Neural cell (in vitro differentiated cells): Measurements from ENCODE around the gene JAZF1. TPM values are rescaled to one million over a fixed set of nuclear protein-coding genes. Genes with fewer than 3 reads are reported as not detected.

Experiments used
- H2AFZ ChIP-seq: fragments of 200-600, 300-800 bp; sonication (generic), shearing (Covaris generic); 2 replicates; pipeline ENCODE4 v1.6.0; 2014; ENCODE audit warnings: low read depth, mild to moderate bottlenecking, antibody characterized with exemption, low read length, moderate library complexity
- H3F3A ChIP-seq: fragments of 200-600 bp; shearing (Covaris generic); 2 replicates; pipeline ENCODE4 v1.6.1; 2016; ENCODE audit warnings: mild to moderate bottlenecking, moderate library complexity, mixed read lengths, antibody characterized with exemption, low read length; ENCODE audit not compliant: insufficient read depth, poor library complexity, severe bottlenecking
- H3K27ac ChIP-seq: fragments of 200-600, 300-800 bp; sonication (generic), shearing (Covaris generic); 2 replicates; pipeline ENCODE4 v1.5.1; 2014; ENCODE audit warnings: mild to moderate bottlenecking, low read length, moderate library complexity
- H3K27me3 ChIP-seq: fragments of 300-800, 200-600 bp; sonication (generic), shearing (Covaris generic); 2 replicates; pipeline ENCODE4 v1.6.0; 2014; ENCODE audit warnings: mild to moderate bottlenecking, low read depth, low read length, moderate library complexity; ENCODE audit not compliant: insufficient read depth
- H3K36me3 ChIP-seq: fragments of 300-800, 200-600 bp; sonication (generic), shearing (Covaris generic); 2 replicates; pipeline ENCODE4 v1.5.1; 2014; ENCODE audit warnings: mild to moderate bottlenecking, antibody characterized with exemption, low read length, moderate library complexity; ENCODE audit not compliant: insufficient read depth
- H3K4me2 ChIP-seq: fragments of 300-800, 200-600 bp; sonication (generic), shearing (Covaris generic); 2 replicates; pipeline ENCODE4 v1.6.0; 2014; ENCODE audit warnings: mild to moderate bottlenecking, low read length
- H3K4me3 ChIP-seq: fragments of 300-800, 200-600 bp; sonication (generic), shearing (Covaris generic); 2 replicates; pipeline ENCODE4 v1.5.1; 2014; ENCODE audit warnings: mild to moderate bottlenecking, low read length, moderate library complexity
- H3K79me2 ChIP-seq: fragments of 200-600 bp; shearing (Covaris generic); replicated peaks from 2 replicates; pipeline ENCODE4 v1.6.0; 2014; ENCODE audit warnings: mild to moderate bottlenecking, low read length, moderate library complexity; ENCODE audit not compliant: insufficient read depth
- H3K9ac ChIP-seq: fragments of 300-800, 200-600 bp; sonication (generic), shearing (Covaris generic); 2 replicates; pipeline ENCODE4 v1.6.1; 2016; ENCODE audit warnings: mild to moderate bottlenecking, low read length, mixed read lengths
- H3K9me2 ChIP-seq: fragments of 200-600 bp; shearing (Covaris generic); 2 replicates; pipeline ENCODE4 v1.6.1; 2016; ENCODE audit warnings: mild to moderate bottlenecking, low read length, mixed read lengths; ENCODE audit not compliant: insufficient read depth
- H3K9me3 ChIP-seq: fragments of 200-600, 300-800 bp; sonication (generic), shearing (Covaris generic); 2 replicates; pipeline ENCODE4 v1.6.1; 2016; ENCODE audit warnings: mild to moderate bottlenecking, mixed run types, low read length, moderate library complexity, mixed read lengths
- H4K20me1 ChIP-seq: fragments of 200-600 bp; shearing (Covaris generic); 2 replicates; pipeline ENCODE4 v1.6.1; 2016; ENCODE audit warnings: mild to moderate bottlenecking, mixed run types; ENCODE audit not compliant: insufficient read depth
- EP300 ChIP-seq: fragments of 450-650 bp; conservative IDR thresholded peaks from 2 replicates; pipeline ENCODE4 v1.6.1; 2014; ENCODE audit warnings: antibody characterized with exemption, mild to moderate bottlenecking, moderate library complexity; ENCODE audit not compliant: poor library complexity, severe bottlenecking
- EZH2 ChIP-seq: fragments of 200-600, 300-800 bp; shearing (Covaris generic), sonication (generic); IDR thresholded peaks from 2 replicates; pipeline ENCODE4 v1.6.1; 2014; ENCODE audit warnings: antibody characterized with exemption, low read length, borderline replicate concordance, mild to moderate bottlenecking; ENCODE audit not compliant: insufficient read depth, poor library complexity, severe bottlenecking
- MXI1 ChIP-seq: fragments of 450-650 bp; conservative IDR thresholded peaks from 2 replicates; pipeline ENCODE4 v1.6.1; 2014; ENCODE audit warnings: antibody characterized with exemption, mild to moderate bottlenecking; ENCODE audit not compliant: poor library complexity, severe bottlenecking
- POLR2AphosphoS5 ChIP-seq: IDR thresholded peaks from 2 replicates; pipeline ENCODE4 v1.6.1; 2012
- RAD21 ChIP-seq: fragments of 450-650 bp; conservative IDR thresholded peaks from 2 replicates; pipeline ENCODE4 v1.6.1; 2014; ENCODE audit warnings: antibody characterized with exemption, mild to moderate bottlenecking, moderate library complexity
- SMC3 ChIP-seq: fragments of 450-650 bp; conservative IDR thresholded peaks from 2 replicates; pipeline ENCODE4 v1.6.1; 2014; ENCODE audit warnings: antibody characterized with exemption, mild to moderate bottlenecking, moderate library complexity; ENCODE audit not compliant: poor library complexity
- TAF1 ChIP-seq: IDR thresholded peaks from 2 replicates; pipeline ENCODE4 v1.6.1; 2012; ENCODE audit warnings: low read depth
- polyA plus RNA-seq: library from polyadenylated mRNA; depleted of rRNA; stranded (reverse); fragments of >200 nt; gene quantifications from 2 replicates; pipeline ENCODE4 v1.2.3, GENCODE V29; 2014
- TF ChIP-seq, protein P1 (sequence below): fragments of 450-650 bp; IDR thresholded peaks from 2 replicates; pipeline ENCODE4 v1.5.1; 2014; ENCODE audit warnings: antibody characterized with exemption, mild to moderate bottlenecking, moderate library complexity; ENCODE audit not compliant: poor library complexity, severe bottlenecking
- TF ChIP-seq, protein P2 (sequence below): IDR thresholded peaks from 2 replicates; pipeline ENCODE4 v1.6.1; 2012; ENCODE audit warnings: borderline replicate concordance

Gene JAZF1
- polyA plus RNA-seq, 1 donor from 2014 or later: 29.5 TPM

DNA sequence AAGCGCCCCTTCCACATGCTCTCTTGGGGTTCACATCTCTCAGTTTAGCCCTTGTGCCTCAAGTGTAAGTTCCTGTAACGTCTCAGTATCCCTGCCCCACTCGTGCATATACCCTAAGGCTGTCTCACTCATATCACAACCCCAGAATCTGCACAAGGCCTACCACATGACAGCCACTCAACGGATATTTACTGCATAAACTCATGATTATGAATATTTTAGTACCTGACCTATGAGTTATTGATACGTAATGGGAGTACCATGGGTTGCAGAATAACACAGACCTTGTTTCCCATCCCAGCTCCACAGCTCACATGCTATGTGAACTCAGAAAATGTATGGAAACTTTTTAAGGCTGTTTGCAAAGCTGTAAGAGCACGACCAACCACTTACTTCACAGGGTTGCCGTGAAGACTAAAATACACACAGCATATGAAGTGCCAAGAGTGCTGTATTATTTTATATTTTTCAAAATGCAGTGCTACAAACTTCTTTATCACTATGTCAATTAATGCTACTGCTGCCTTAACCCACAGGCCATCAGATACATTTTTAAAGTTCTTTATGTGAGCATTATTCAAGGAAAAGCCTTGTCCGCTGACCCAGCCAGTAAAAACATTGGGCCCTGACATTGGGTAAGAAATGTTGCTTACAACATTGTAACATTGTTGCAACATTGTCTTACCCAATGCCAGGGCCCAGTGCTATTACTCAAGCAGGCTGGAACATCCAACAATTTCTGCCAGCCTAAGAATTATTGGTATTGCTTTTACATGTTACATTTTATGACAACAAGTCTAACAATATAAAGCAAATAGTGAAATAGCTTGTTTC lies 97.2 kb downstream of the JAZF1 start:
- H3K9me3 ChIP-seq: no peaks in the 10 kb centered on the region
- no peak overlapping the region for H3K4me2 ChIP-seq
- no peak overlapping the region for H3K9ac ChIP-seq
- no peaks in the 10 kb centered on the region for H3K79me2 ChIP-seq
- H3K4me3 ChIP-seq: no peak overlapping the region
- H2AFZ ChIP-seq: no peak overlapping the region
- no peaks in the 10 kb centered on the region for H3K27me3 ChIP-seq
- no peak overlapping the region for H3K27ac ChIP-seq
- no peaks in the 10 kb centered on the region for H3K36me3 ChIP-seq
- no peak for TF ChIP-seq POLR2AphosphoS5
- TF ChIP-seq, protein P1, sequence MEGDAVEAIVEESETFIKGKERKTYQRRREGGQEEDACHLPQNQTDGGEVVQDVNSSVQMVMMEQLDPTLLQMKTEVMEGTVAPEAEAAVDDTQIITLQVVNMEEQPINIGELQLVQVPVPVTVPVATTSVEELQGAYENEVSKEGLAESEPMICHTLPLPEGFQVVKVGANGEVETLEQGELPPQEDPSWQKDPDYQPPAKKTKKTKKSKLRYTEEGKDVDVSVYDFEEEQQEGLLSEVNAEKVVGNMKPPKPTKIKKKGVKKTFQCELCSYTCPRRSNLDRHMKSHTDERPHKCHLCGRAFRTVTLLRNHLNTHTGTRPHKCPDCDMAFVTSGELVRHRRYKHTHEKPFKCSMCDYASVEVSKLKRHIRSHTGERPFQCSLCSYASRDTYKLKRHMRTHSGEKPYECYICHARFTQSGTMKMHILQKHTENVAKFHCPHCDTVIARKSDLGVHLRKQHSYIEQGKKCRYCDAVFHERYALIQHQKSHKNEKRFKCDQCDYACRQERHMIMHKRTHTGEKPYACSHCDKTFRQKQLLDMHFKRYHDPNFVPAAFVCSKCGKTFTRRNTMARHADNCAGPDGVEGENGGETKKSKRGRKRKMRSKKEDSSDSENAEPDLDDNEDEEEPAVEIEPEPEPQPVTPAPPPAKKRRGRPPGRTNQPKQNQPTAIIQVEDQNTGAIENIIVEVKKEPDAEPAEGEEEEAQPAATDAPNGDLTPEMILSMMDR: no peak
- no peak for TF ChIP-seq EP300
- TF ChIP-seq, protein P2, sequence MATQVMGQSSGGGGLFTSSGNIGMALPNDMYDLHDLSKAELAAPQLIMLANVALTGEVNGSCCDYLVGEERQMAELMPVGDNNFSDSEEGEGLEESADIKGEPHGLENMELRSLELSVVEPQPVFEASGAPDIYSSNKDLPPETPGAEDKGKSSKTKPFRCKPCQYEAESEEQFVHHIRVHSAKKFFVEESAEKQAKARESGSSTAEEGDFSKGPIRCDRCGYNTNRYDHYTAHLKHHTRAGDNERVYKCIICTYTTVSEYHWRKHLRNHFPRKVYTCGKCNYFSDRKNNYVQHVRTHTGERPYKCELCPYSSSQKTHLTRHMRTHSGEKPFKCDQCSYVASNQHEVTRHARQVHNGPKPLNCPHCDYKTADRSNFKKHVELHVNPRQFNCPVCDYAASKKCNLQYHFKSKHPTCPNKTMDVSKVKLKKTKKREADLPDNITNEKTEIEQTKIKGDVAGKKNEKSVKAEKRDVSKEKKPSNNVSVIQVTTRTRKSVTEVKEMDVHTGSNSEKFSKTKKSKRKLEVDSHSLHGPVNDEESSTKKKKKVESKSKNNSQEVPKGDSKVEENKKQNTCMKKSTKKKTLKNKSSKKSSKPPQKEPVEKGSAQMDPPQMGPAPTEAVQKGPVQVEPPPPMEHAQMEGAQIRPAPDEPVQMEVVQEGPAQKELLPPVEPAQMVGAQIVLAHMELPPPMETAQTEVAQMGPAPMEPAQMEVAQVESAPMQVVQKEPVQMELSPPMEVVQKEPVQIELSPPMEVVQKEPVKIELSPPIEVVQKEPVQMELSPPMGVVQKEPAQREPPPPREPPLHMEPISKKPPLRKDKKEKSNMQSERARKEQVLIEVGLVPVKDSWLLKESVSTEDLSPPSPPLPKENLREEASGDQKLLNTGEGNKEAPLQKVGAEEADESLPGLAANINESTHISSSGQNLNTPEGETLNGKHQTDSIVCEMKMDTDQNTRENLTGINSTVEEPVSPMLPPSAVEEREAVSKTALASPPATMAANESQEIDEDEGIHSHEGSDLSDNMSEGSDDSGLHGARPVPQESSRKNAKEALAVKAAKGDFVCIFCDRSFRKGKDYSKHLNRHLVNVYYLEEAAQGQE: no peak
- TF ChIP-seq TAF1: no peak
- no peak for TF ChIP-seq EZH2
- TF ChIP-seq SMC3: no peak
- no peak for TF ChIP-seq RAD21
- TF ChIP-seq MXI1: no peak
- H3K9me2 ChIP-seq: no peaks in the 10 kb centered on the region
- no peaks in the 10 kb centered on the region for H3F3A ChIP-seq
- H4K20me1 ChIP-seq: no peaks in the 10 kb centered on the region

DNA sequence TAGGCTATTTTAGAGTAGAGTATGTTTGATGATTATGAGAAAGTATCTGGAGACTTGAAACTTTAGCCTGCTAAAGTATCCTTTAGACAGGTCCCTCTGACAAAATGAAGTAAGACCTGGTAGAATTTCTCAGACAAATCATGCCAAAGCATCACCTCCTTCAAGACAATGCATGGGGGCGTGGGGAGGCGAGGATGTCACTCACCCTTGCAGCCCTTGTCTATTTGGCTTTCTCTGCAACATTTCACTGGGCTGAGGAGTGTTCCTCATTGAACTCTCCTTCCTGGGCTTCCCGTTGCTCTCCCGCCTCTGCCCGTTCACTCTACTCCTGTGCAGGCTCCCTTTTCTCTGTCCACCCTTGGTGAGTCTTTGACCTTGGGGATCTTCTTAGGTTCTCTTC lies 98.5 kb downstream of the JAZF1 start:
- no peaks in the 10 kb centered on the region for H3K9me2 ChIP-seq
- no peaks in the 10 kb centered on the region for H3F3A ChIP-seq
- H3K36me3 ChIP-seq: no peaks in the 10 kb centered on the region
- H3K79me2 ChIP-seq: no peaks in the 10 kb centered on the region
- H3K9ac ChIP-seq: no peak overlapping the region
- no peaks in the 10 kb centered on the region for H4K20me1 ChIP-seq
- no peaks in the 10 kb centered on the region for H3K27me3 ChIP-seq
- no peak overlapping the region for H3K4me2 ChIP-seq
- H3K4me3 ChIP-seq: no peak overlapping the region
- no peaks in the 10 kb centered on the region for H3K9me3 ChIP-seq
- no peak overlapping the region for H3K27ac ChIP-seq
- TF ChIP-seq, protein P2: no peak
- no peak overlapping the region for H2AFZ ChIP-seq
